Measurements from ENCODE around the gene BLTP3A.
"Not testable (repeated sequence)": the region's sequence is repeated elsewhere in the genome, so short reads cannot be mapped to it uniquely, and the experiment has no call there.

BLTP3A gene

GRCh38 chr6:34791701-34792604 is at the start of gene BLTP3A:
Gene BLTP3A (plus strand): TSS chr6:34792083. CDS start chr6:34792251, 168 bp downstream.
- DNase-seq = peak; percentile 39

GRCh38 chr6:34742094-34742493 is 49.8 kb upstream of the BLTP3A start:
- DNase-seq = no peak

- no peak for DNase-seq
Observed at GRCh38 chr6:34743625-34744293, 48.1 kb upstream of the BLTP3A start.

GRCh38 chr6:34744294-34744647 is 47.6 kb upstream of the BLTP3A start:
- DNase-seq = not testable (repeated sequence)

GRCh38 chr6:34745277-34746103 is 46.4 kb upstream of the BLTP3A start:
- no peak for DNase-seq

- DNase-seq = no peak
Observed at GRCh38 chr6:34746104-34746846, 45.6 kb upstream of the BLTP3A start.

GRCh38 chr6:34748757-34749156 is 43.1 kb upstream of the BLTP3A start:
- DNase-seq = no peak

GRCh38 chr6:34756513-34756856 is 35.4 kb upstream of the BLTP3A start:
- not testable (repeated sequence) for DNase-seq

- no peak for DNase-seq
Observed at GRCh38 chr6:34757687-34758274, 34.1 kb upstream of the BLTP3A start.

GRCh38 chr6:34760108-34760507 is 31.8 kb upstream of the BLTP3A start:
- DNase-seq = no peak

GRCh38 chr6:34761681-34762080 is 30.2 kb upstream of the BLTP3A start:
- DNase-seq = not testable (repeated sequence)

- DNase-seq = no peak
Observed at GRCh38 chr6:34768148-34768547, 23.7 kb upstream of the BLTP3A start.

GRCh38 chr6:34771727-34772126 is 20.2 kb upstream of the BLTP3A start:
- DNase-seq = no peak

GRCh38 chr6:34772940-34773339 is 18.9 kb upstream of the BLTP3A start:
- no peak for DNase-seq

- no peak for DNase-seq
Observed at GRCh38 chr6:34773916-34774315, 18.0 kb upstream of the BLTP3A start.

GRCh38 chr6:34774967-34775366 is 16.9 kb upstream of the BLTP3A start:
- no peak for DNase-seq

- DNase-seq = not testable (repeated sequence)
Observed at GRCh38 chr6:34785375-34785774, 6.5 kb upstream of the BLTP3A start.

GRCh38 chr6:34787152-34787551 is 4.7 kb upstream of the BLTP3A start:
- DNase-seq = not testable (repeated sequence)

- DNase-seq = no peak
Observed at GRCh38 chr6:34788111-34788510, 3.8 kb upstream of the BLTP3A start.

GRCh38 chr6:34791164-34791700 is 651 bp upstream of the BLTP3A start:
- DNase-seq = peak; percentile 26

GRCh38 chr6:34792605-34793500 is 970 bp downstream of the BLTP3A start:
- DNase-seq = no peak

Measured in NCI-H446 treated with DMSO at 0.1 percent for 48 hours (cell line).